HepG2 (cell line): ENCODE data around the gene ST3GAL2. TPM values are rescaled to one million over a fixed set of nuclear protein-coding genes. Genes with fewer than 3 reads are reported as not detected.

ENCODE experiments used
- BORCS8-MEF2B ChIP-seq: sonication (generic); formaldehyde crosslinking; IDR thresholded peaks from 2 replicates; pipeline ENCODE4 v1.8.0; 2022; ENCODE audit warnings: mild to moderate bottlenecking, missing genetic modification reagents
- ELF4 ChIP-seq: sonication (generic); formaldehyde crosslinking; IDR thresholded peaks from 2 replicates; pipeline ENCODE4 v1.5.0; 2020; ENCODE audit warnings: missing genetic modification reagents, mild to moderate bottlenecking, moderate library complexity, borderline replicate concordance
- FOXP1 ChIP-seq, 2 experiments: fragments of 450-650 bp in 1 of 2; IDR thresholded peaks; 2 replicates each; pipeline ENCODE4 v1.6.1; 2017 to 2018; ENCODE audit warnings: antibody characterized with exemption in 1 of 2
- GLI4 ChIP-seq: sonication (generic); formaldehyde crosslinking; IDR thresholded peaks from 2 replicates; pipeline ENCODE4 v1.5.1; 2020; ENCODE audit warnings: missing genetic modification reagents, mild to moderate bottlenecking, moderate library complexity, borderline replicate concordance
- MZF1 ChIP-seq: sonication (generic); formaldehyde crosslinking; IDR thresholded peaks from 2 replicates; pipeline ENCODE4 v1.8.1; 2023; ENCODE audit warnings: mild to moderate bottlenecking, missing genetic modification reagents, borderline replicate concordance
- NRL ChIP-seq: sonication (generic); formaldehyde crosslinking; IDR thresholded peaks from 2 replicates; pipeline ENCODE4 v1.5.0; 2020; ENCODE audit warnings: missing genetic modification reagents, mild to moderate bottlenecking, moderate library complexity, borderline replicate concordance
- RNF2 ChIP-seq: fragments of 450-650 bp; conservative IDR thresholded peaks from 2 replicates; pipeline ENCODE4 v1.6.1; 2016; ENCODE audit warnings: low read depth
- SIX1 ChIP-seq: sonication (generic); formaldehyde crosslinking; IDR thresholded peaks from 2 replicates; pipeline ENCODE4 v1.4.0; 2020; ENCODE audit warnings: missing genetic modification reagents, borderline replicate concordance
- U2AF2 ChIP-seq: fragments of 200-400 bp; formaldehyde crosslinking; IDR thresholded peaks from 2 replicates; pipeline ENCODE4 v1.6.1; 2017; ENCODE audit warnings: low read depth, mild to moderate bottlenecking, low read length
- UBTF ChIP-seq: sonication (generic); formaldehyde crosslinking; IDR thresholded peaks from 2 replicates; pipeline ENCODE4 v1.4.0; 2020; ENCODE audit warnings: mild to moderate bottlenecking, missing genetic modification reagents
- ZBTB38 ChIP-seq: sonication (generic); formaldehyde crosslinking; IDR thresholded peaks from 2 replicates; pipeline ENCODE4 v1.5.1; 2020; ENCODE audit warnings: mild to moderate bottlenecking, missing genetic modification reagents
- ZBTB40 ChIP-seq, 2 experiments: fragments of 450-650 bp in 1 of 2; sonication (generic) in 1 of 2; formaldehyde crosslinking in 1 of 2; IDR thresholded peaks; 2 replicates each; pipeline versions ENCODE4 v1.6.1 to v1.8.0; 2016 to 2022; ENCODE audit warnings: antibody characterized with exemption in 1 of 2, mild to moderate bottlenecking in 1 of 2, missing genetic modification reagents in 1 of 2
- ZNF556 ChIP-seq: sonication (generic); formaldehyde crosslinking; IDR thresholded peaks from 2 replicates; pipeline ENCODE4 v1.4.0; 2020; ENCODE audit warnings: mild to moderate bottlenecking, missing genetic modification reagents, borderline replicate concordance
- polyA plus RNA-seq, 8 experiments: library from polyadenylated mRNA; depleted of rRNA in 3 of 8; stranded (reverse) in 7 of 8; unstranded in 1 of 8; fragments of >200 nt; fragmentation: Illumina TruSeq in 4 of 8; extraction: Trizol in 4 of 8; gene quantifications; 2 replicates each; pipeline versions ENCODE4 v1.2.1 to v1.2.3, GENCODE V29; 2011 to 2016; ENCODE audit warnings: low read depth in 4 of 8, missing spikeins in 1 of 8, mixed read lengths in 1 of 8; ENCODE audit not compliant: insufficient read depth in 1 of 8
- total RNA-seq, 5 experiments: library from RNA; depleted of rRNA; stranded (reverse); fragments of >200 nt; fragmentation: Illumina TruSeq; extraction: Trizol; gene quantifications; 2 replicates each; pipeline ENCODE4 v1.2.3, GENCODE V29; 2016; ENCODE audit warnings: low read depth in 1 of 5

ST3GAL2 gene
- total and polyA plus RNA-seq, 2 of the 13 experiments (the other 11 are each of a cell fraction or from before 2014, with no cell fraction given) = 16.3 to 24.9 TPM

- no peak for TF ChIP-seq ZBTB40 (IDR thresholded peaks at IDR 0.05)
- TF ChIP-seq ZBTB40 (CRISPR knock-in tag; IDR thresholded peaks at IDR 0.05) = peak; percentile 50; the same call in 1 of the 2 replicates
- no peak for TF ChIP-seq RNF2
- 0 out of 2 replicates have a peak, but pooled peaks have one; percentile 5 for TF ChIP-seq GLI4 (CRISPR knock-in tag)
- TF ChIP-seq ZNF556 (CRISPR knock-in tag) = 0 out of 2 replicates have a peak, but pooled peaks have one; percentile 28
- TF ChIP-seq ELF4 (CRISPR knock-in tag) = no peak
- TF ChIP-seq BORCS8-MEF2B (CRISPR knock-in tag) = 0 out of 2 replicates have a peak, but pooled peaks have one; percentile 14
- TF ChIP-seq MZF1 (CRISPR knock-in tag) = no peak
- 0 out of 2 replicates have a peak, but pooled peaks have one; percentile 57 for TF ChIP-seq NRL (CRISPR knock-in tag)
- TF ChIP-seq FOXP1 (IDR thresholded peaks at IDR 0.05) = no peak
- TF ChIP-seq FOXP1 (CRISPR knock-in tag; IDR thresholded peaks at IDR 0.05) = no peak
- peak; percentile 39; the same call in 1 of the 2 replicates for TF ChIP-seq ZBTB38 (CRISPR knock-in tag)
- TF ChIP-seq U2AF2 = no peak
- peak; percentile 10; the same call in 1 of the 2 replicates for TF ChIP-seq UBTF (CRISPR knock-in tag)
- no peak for TF ChIP-seq SIX1
These were observed 20.5 kb downstream of the ST3GAL2 start (continued) for GRCh38 chr16:70418274-70418992.
